GM23338 (cell line): ENCODE measurements around the gene SCAMP1. TPM values are rescaled to one million over a fixed set of nuclear protein-coding genes. Genes with fewer than 3 reads are reported as not detected.

Source experiments
- ATAC-seq: fragments of 200-7000 bp; cut with Tn5 transposase; 3 replicates; pipeline ENCODE4 v1.9.1; 2020
- DNase-seq: peaks from one replicate; pipeline ENCODE4 v3.0.0-alpha.2; 2015; ENCODE audit warnings: low spot score
- H2AFZ ChIP-seq: fragments of 200-600 bp; sonication (generic); 2 replicates; pipeline ENCODE4 v1.8.0; 2016; ENCODE audit warnings: antibody characterized with exemption, mild to moderate bottlenecking, moderate library complexity
- H3F3A ChIP-seq: fragments of 200-600 bp; sonication (generic); replicated peaks from 2 replicates; pipeline ENCODE4 v1.8.0; 2017; ENCODE audit warnings: antibody characterized with exemption, mixed run types, low read depth
- H3K27ac ChIP-seq: fragments of 200-600 bp; sonication (generic); 2 replicates; pipeline ENCODE4 v1.6.1; 2016; ENCODE audit warnings: low read depth
- H3K27me3 ChIP-seq: fragments of 200-600 bp; sonication (generic); 2 replicates; pipeline ENCODE4 v1.8.0; 2016; ENCODE audit warnings: mild to moderate bottlenecking, mixed run types, moderate library complexity; ENCODE audit not compliant: insufficient read depth
- H3K36me3 ChIP-seq: fragments of 200-600 bp; sonication (generic); 2 replicates; pipeline ENCODE4 v1.8.0; 2016; ENCODE audit warnings: mild to moderate bottlenecking; ENCODE audit not compliant: insufficient read depth
- H3K4me1 ChIP-seq: fragments of 200-600 bp; sonication (generic); 2 replicates; pipeline ENCODE4 v1.8.0; 2016; ENCODE audit warnings: mild to moderate bottlenecking, moderate library complexity; ENCODE audit not compliant: insufficient read depth
- H3K4me2 ChIP-seq: fragments of 200-600 bp; sonication (generic); 2 replicates; pipeline ENCODE4 v1.7.1; 2017; ENCODE audit warnings: mixed run types
- H3K4me3 ChIP-seq: fragments of 200-600 bp; sonication (generic); 2 replicates; pipeline ENCODE4 v1.6.1; 2016; ENCODE audit warnings: mixed run types
- H3K79me2 ChIP-seq: fragments of 200-600 bp; sonication (generic); replicated peaks from 2 replicates; pipeline ENCODE4 v1.8.0; 2017; ENCODE audit warnings: mild to moderate bottlenecking; ENCODE audit not compliant: insufficient read depth
- H3K9me2 ChIP-seq: fragments of 200-600 bp; sonication (generic); 2 replicates; pipeline ENCODE4 v1.8.0; 2017; ENCODE audit not compliant: insufficient read depth
- H4K20me1 ChIP-seq: fragments of 200-600 bp; sonication (generic); replicated peaks from 2 replicates; pipeline ENCODE4 v1.8.0; 2017; ENCODE audit warnings: mild to moderate bottlenecking; ENCODE audit not compliant: insufficient read depth
- H3K27ac Mint-ChIP-seq: 2 replicates; pipeline ENCODE4 v1.8.0; 2020; ENCODE audit warnings: inconsistent platforms, mild to moderate bottlenecking, moderate library complexity, mixed read lengths
- H3K27me3 Mint-ChIP-seq: 3 replicates; pipeline ENCODE4 v1.8.0; 2022; ENCODE audit warnings: low read depth, mild to moderate bottlenecking, moderate library complexity, mixed read lengths, inconsistent platforms; ENCODE audit not compliant: insufficient read depth, poor library complexity
- H3K36me3 Mint-ChIP-seq: 3 replicates; pipeline ENCODE4 v1.8.0; 2021; ENCODE audit warnings: low read depth, mild to moderate bottlenecking, inconsistent platforms, moderate library complexity, mixed read lengths
- H3K4me1 Mint-ChIP-seq: 3 replicates; pipeline ENCODE4 v1.8.0; 2020; ENCODE audit warnings: mild to moderate bottlenecking, inconsistent platforms, mixed read lengths
- H3K4me3 Mint-ChIP-seq: 3 replicates; pipeline ENCODE4 v1.8.0; 2021; ENCODE audit warnings: moderate library complexity, mild to moderate bottlenecking, inconsistent platforms, mixed read lengths
- H3K9me3 Mint-ChIP-seq: 3 replicates; pipeline ENCODE4 v1.8.0; 2020; ENCODE audit warnings: moderate library complexity, mild to moderate bottlenecking, inconsistent platforms, mixed read lengths
- CREB1 ChIP-seq: fragments of 250-450 bp; sonication (Bioruptor Pico); IDR thresholded peaks from 2 replicates; pipeline ENCODE4 v1.5.0; 2020; ENCODE audit warnings: low read depth, mild to moderate bottlenecking, moderate library complexity
- EZH2 ChIP-seq: fragments of 200-600 bp; sonication (generic); IDR thresholded peaks from one replicate; pipeline ENCODE4 v1.8.0; 2017; ENCODE audit warnings: antibody characterized with exemption, mild to moderate bottlenecking, low read depth; ENCODE audit not compliant: unreplicated experiment
- EZH2phosphoT487 ChIP-seq: fragments of 200-600 bp; sonication (generic); IDR thresholded peaks from one replicate; pipeline ENCODE4 v1.8.1; 2018; ENCODE audit warnings: antibody characterized with exemption; ENCODE audit not compliant: unreplicated experiment
- JUNB ChIP-seq: IDR thresholded peaks from one replicate; pipeline ENCODE4 v1.6.1; 2016; ENCODE audit warnings: antibody characterized with exemption; ENCODE audit not compliant: unreplicated experiment
- NANOG ChIP-seq: IDR thresholded peaks from 2 replicates; pipeline ENCODE4 v1.6.1; 2016; ENCODE audit warnings: antibody characterized with exemption, borderline replicate concordance
- POLR2AphosphoS5 ChIP-seq: IDR thresholded peaks from 2 replicates; pipeline ENCODE4 v1.6.1; 2016; ENCODE audit warnings: antibody characterized with exemption, low read depth
- STAT1 ChIP-seq: IDR thresholded peaks from one replicate; pipeline ENCODE4 v1.6.1; 2016; ENCODE audit warnings: antibody characterized with exemption; ENCODE audit not compliant: unreplicated experiment
- ZNF114 ChIP-seq: fragments of 250-450 bp; sonication (Bioruptor Pico); IDR thresholded peaks from 2 replicates; pipeline ENCODE4 v1.5.0; 2020; ENCODE audit warnings: mild to moderate bottlenecking, moderate library complexity
- ZNF331 ChIP-seq: fragments of 250-450 bp; sonication (Bioruptor Pico); IDR thresholded peaks from 2 replicates; pipeline ENCODE4 v1.5.0; 2020; ENCODE audit warnings: low read depth, mild to moderate bottlenecking, moderate library complexity
- polyA plus RNA-seq: library from polyadenylated mRNA; unstranded; fragments of >200 nt; fragmentation: Nextera tagmentation; extraction: Ambion mirVana; gene quantifications from 2 replicates; pipeline ENCODE4 v1.2.1, GENCODE V29; 2016
- total RNA-seq: library from RNA; depleted of rRNA; stranded (reverse); fragments of >200 nt; shearing (Covaris generic); gene quantifications from 2 replicates; pipeline ENCODE4 v1.2.3, GENCODE V29; 2014
- TF ChIP-seq, protein P1 (sequence below), 2 experiments: fragments of 200-600 bp in 1 of 2; sonication (generic) in 1 of 2; conservative IDR thresholded peaks; 2 replicates each; pipeline versions ENCODE4 v1.5.1 to v1.6.1; 2016 to 2017; ENCODE audit warnings: antibody characterized with exemption in 2 of 2, low read depth in 2 of 2, mild to moderate bottlenecking in 2 of 2, moderate library complexity in 1 of 2
- TF ChIP-seq, protein P2 (sequence below): IDR thresholded peaks from one replicate; pipeline ENCODE4 v1.6.1; 2018; ENCODE audit warnings: antibody characterized with exemption; ENCODE audit not compliant: unreplicated experiment
- TF ChIP-seq, protein P3 (sequence below): IDR thresholded peaks from 2 replicates; pipeline ENCODE4 v1.6.1; 2016; ENCODE audit warnings: antibody characterized with exemption

SCAMP1 gene
- total and polyA plus RNA-seq, 2 experiments from 2014 or later, result 26.8 to 53.9 TPM

DNA sequence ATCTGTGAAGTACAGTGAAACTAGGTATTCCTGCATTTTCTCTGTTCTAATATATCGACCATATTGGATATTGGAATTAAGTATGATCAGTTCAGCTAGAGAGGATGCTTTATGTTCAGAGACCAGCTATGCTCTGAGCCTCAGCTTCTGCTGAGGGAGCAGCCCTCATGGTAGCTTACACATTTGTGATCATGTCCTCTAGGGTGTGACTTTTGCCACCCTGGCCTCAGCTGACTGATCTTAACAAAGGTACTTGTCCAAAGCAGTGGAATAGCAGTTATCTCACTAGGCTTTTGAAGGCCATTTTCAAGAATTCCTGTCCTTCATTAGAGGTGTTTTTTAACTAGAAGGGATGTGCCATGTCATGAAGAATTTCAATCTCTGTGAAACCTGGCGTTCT is 9.3 kb downstream of the SCAMP1 start:
- no peak for ATAC-seq
- peaks cover 9% of the 10 kb centered on the region for H3K4me1 Mint-ChIP-seq
- Histone ChIP-seq H3F3A (no peaks in the 10 kb centered on the region), H3K79me2 (peaks cover 93% of the 10 kb centered on the region), H3K9me2 (no peaks in the 10 kb centered on the region), H3K36me3 (no peaks in the 10 kb centered on the region), H3K4me1 (peaks cover 7% of the 10 kb centered on the region; the same call in 1 of the 2 replicates), H3K27me3 (no peaks in the 10 kb centered on the region), H3K4me2 (no peak overlapping the region), H4K20me1 (0 out of 2 replicates have a peak, but pooled peaks cover 12% of the 10 kb centered on the region), H2AFZ (no peak overlapping the region), H3K27ac (no peak overlapping the region), H3K4me3 (no peak overlapping the region)
- H3K27me3 Mint-ChIP-seq, result peaks cover 4% of the 10 kb centered on the region
- no peak for DNase-seq
- H3K4me3 Mint-ChIP-seq, result no peak overlapping the region
- TF ChIP-seq ZNF331, result no peak
- TF ChIP-seq, protein P1, sequence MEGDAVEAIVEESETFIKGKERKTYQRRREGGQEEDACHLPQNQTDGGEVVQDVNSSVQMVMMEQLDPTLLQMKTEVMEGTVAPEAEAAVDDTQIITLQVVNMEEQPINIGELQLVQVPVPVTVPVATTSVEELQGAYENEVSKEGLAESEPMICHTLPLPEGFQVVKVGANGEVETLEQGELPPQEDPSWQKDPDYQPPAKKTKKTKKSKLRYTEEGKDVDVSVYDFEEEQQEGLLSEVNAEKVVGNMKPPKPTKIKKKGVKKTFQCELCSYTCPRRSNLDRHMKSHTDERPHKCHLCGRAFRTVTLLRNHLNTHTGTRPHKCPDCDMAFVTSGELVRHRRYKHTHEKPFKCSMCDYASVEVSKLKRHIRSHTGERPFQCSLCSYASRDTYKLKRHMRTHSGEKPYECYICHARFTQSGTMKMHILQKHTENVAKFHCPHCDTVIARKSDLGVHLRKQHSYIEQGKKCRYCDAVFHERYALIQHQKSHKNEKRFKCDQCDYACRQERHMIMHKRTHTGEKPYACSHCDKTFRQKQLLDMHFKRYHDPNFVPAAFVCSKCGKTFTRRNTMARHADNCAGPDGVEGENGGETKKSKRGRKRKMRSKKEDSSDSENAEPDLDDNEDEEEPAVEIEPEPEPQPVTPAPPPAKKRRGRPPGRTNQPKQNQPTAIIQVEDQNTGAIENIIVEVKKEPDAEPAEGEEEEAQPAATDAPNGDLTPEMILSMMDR (conservative IDR thresholded peaks at IDR 0.05; ENCODE audit: low read depth in 2 of 2), result no peak
- no peak for TF ChIP-seq NANOG
- TF ChIP-seq, protein P2, sequence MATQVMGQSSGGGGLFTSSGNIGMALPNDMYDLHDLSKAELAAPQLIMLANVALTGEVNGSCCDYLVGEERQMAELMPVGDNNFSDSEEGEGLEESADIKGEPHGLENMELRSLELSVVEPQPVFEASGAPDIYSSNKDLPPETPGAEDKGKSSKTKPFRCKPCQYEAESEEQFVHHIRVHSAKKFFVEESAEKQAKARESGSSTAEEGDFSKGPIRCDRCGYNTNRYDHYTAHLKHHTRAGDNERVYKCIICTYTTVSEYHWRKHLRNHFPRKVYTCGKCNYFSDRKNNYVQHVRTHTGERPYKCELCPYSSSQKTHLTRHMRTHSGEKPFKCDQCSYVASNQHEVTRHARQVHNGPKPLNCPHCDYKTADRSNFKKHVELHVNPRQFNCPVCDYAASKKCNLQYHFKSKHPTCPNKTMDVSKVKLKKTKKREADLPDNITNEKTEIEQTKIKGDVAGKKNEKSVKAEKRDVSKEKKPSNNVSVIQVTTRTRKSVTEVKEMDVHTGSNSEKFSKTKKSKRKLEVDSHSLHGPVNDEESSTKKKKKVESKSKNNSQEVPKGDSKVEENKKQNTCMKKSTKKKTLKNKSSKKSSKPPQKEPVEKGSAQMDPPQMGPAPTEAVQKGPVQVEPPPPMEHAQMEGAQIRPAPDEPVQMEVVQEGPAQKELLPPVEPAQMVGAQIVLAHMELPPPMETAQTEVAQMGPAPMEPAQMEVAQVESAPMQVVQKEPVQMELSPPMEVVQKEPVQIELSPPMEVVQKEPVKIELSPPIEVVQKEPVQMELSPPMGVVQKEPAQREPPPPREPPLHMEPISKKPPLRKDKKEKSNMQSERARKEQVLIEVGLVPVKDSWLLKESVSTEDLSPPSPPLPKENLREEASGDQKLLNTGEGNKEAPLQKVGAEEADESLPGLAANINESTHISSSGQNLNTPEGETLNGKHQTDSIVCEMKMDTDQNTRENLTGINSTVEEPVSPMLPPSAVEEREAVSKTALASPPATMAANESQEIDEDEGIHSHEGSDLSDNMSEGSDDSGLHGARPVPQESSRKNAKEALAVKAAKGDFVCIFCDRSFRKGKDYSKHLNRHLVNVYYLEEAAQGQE, result no peak
- TF ChIP-seq STAT1, result no peak
- TF ChIP-seq CREB1, result no peak
- TF ChIP-seq JUNB, result no peak
- no peaks in the 10 kb centered on the region for H3K36me3 Mint-ChIP-seq
- H3K27ac Mint-ChIP-seq, result no peak overlapping the region; the same call in 1 of the 2 replicates
- no peaks in the 10 kb centered on the region for H3K9me3 Mint-ChIP-seq

DNA sequence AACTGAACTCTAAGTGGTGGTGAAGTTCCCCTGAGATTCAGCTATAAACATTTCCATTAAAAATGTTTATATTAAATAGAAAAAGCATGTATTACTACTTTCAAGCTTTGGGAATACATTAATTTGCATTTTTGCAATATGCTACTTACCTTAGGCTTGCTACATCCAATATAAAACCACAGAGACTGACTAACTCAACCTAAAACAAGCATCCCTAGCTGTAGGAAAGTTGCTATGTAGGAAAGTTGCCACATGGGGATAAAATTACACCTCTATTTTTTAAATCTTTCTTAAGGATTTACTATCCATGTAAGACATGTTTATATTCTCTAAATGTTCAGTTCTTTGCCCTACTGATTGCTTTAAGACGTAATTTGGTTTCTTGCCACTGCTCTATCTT is 12.8 kb downstream of the SCAMP1 start:
- H3K4me2 ChIP-seq, result no peak overlapping the region
- no peaks in the 10 kb centered on the region for H3K36me3 Mint-ChIP-seq
- H3K79me2 ChIP-seq, result peaks cover 58% of the 10 kb centered on the region
- no peaks in the 10 kb centered on the region for H3K27me3 ChIP-seq
- H3K36me3 ChIP-seq, result no peaks in the 10 kb centered on the region
- DNase-seq, result peak; percentile 15
- H3K27ac ChIP-seq, result no peak overlapping the region
- H3K27ac Mint-ChIP-seq, result no peak overlapping the region
- peaks cover 7% of the 10 kb centered on the region; the same call in 1 of the 2 replicates for H3K4me1 ChIP-seq
- H3K4me3 Mint-ChIP-seq, result no peak overlapping the region
- no peaks in the 10 kb centered on the region for H3F3A ChIP-seq
- peaks cover 4% of the 10 kb centered on the region for H3K27me3 Mint-ChIP-seq
- H3K9me3 Mint-ChIP-seq, result no peaks in the 10 kb centered on the region
- no peak overlapping the region for H2AFZ ChIP-seq
- H3K4me1 Mint-ChIP-seq, result peaks cover 9% of the 10 kb centered on the region
- no peak overlapping the region for H3K4me3 ChIP-seq
- no peaks in the 10 kb centered on the region for H4K20me1 ChIP-seq
- H3K9me2 ChIP-seq, result no peaks in the 10 kb centered on the region
- no peak for ATAC-seq
- TF ChIP-seq, protein P3, sequence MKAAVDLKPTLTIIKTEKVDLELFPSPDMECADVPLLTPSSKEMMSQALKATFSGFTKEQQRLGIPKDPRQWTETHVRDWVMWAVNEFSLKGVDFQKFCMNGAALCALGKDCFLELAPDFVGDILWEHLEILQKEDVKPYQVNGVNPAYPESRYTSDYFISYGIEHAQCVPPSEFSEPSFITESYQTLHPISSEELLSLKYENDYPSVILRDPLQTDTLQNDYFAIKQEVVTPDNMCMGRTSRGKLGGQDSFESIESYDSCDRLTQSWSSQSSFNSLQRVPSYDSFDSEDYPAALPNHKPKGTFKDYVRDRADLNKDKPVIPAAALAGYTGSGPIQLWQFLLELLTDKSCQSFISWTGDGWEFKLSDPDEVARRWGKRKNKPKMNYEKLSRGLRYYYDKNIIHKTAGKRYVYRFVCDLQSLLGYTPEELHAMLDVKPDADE, result no peak
- TF ChIP-seq ZNF331 (no peak), STAT1 (no peak), POLR2AphosphoS5 (no peak), CREB1 (no peak), JUNB (no peak), ZNF114 (CRISPR knock-in tag) (no peak), EZH2phosphoT487 (no peak), NANOG (no peak), EZH2 (no peak)
- TF ChIP-seq, protein P1 (conservative IDR thresholded peaks at IDR 0.05; ENCODE audit: low read depth in 2 of 2), result no peak
- TF ChIP-seq, protein P2, result no peak
